ENCODE results near the gene FLNB. TPM values are rescaled to one million over a fixed set of nuclear protein-coding genes. Genes with fewer than 3 reads are reported as not detected.

FLNB gene
- total and polyA plus RNA-seq, 2 of the 13 experiments (the other 11 are each of a cell fraction or from before 2014, with no cell fraction given): 106 to 130 TPM

- no peaks in the 10 kb centered on the region for H3K36me3 ChIP-seq (replicated peaks in 1 of 2; ENCODE audit: control insufficient read depth in 1 of 2, insufficient read depth in 2 of 2, low read length in 2 of 2)
These were observed 183.8 kb downstream of the FLNB start for GRCh38 chr3:58192069-58192468.

More at GRCh38 chr3:58192069-58192468, 183.8 kb downstream of the FLNB start:
- H4K20me1 ChIP-seq (ENCODE audit: insufficient read depth, low read length): no peaks in the 10 kb centered on the region
- no peak for FAIRE-seq
- H3K4me1 ChIP-seq (ENCODE audit: insufficient read depth, low read length): peaks cover 88% of the 10 kb centered on the region
- ChIA-PET POLR2A (interaction anchor here (1.5 to 1.8 kb wide), 2 partner anchors 17 to 114 kb away, joined by 3 to 10 read pairs; partner anchors contain the start of genes HTD2 and RPP14), CTCF (ENCODE audit: low intra/inter-chr PET ratio, low total read pairs) (no interaction called here)
- H3K9ac ChIP-seq (ENCODE audit: insufficient read depth, low read depth, low read length): no peak overlapping the region
- no peak for TF ChIP-seq ZNF781 (CRISPR knock-in tag; IDR thresholded peaks at IDR 0.05; ENCODE audit: borderline replicate concordance, not compliant biosample characterization)
- no peak for TF ChIP-seq BCL3 (CRISPR knock-in tag; IDR thresholded peaks at IDR 0.05)
- no peak for TF ChIP-seq RERE (CRISPR knock-in tag; IDR thresholded peaks at IDR 0.05; ENCODE audit: low read depth)
- TF ChIP-seq ZNF687 (CRISPR knock-in tag; IDR thresholded peaks at IDR 0.05): peak; percentile 47
- WGBS (ENCODE audit: low lambda C conversion rate): 92% methylated on average over 3 of the region's 5 CpGs
- intact Hi-C loops (cut with micrococcal nuclease; ENCODE audit: unreplicated experiment): loop anchor here (2.0 kb wide), 1 partner anchor 115 kb away; the partner anchor contains the start of genes HTD2 and RPP14
- no peaks in the 10 kb centered on the region for H3K79me2 ChIP-seq (ENCODE audit: insufficient read depth, low read length)
- peak overlapping the region; percentile 84 for H3K27ac ChIP-seq (ENCODE audit: extremely low read length, insufficient read depth, low read length)
- no peak for ATAC-seq
- H3K4me2 ChIP-seq (ENCODE audit: low read depth, low read length): peak overlapping the region; percentile 25
- no peak overlapping the region for H2AFZ ChIP-seq (ENCODE audit: low read length)
- H3K9me3 ChIP-seq (ENCODE audit: low read length): no peaks in the 10 kb centered on the region
- in situ Hi-C loops (cut with HindIII; ENCODE audit: extremely low pct_ligation_motif_present, low pct_unique_long_range_greater_than_20kb): no loop called here
- no peaks in the 10 kb centered on the region for H3K27me3 ChIP-seq (ENCODE audit: control insufficient read depth in 1 of 2, insufficient read depth in 2 of 2, low read length in 2 of 2)
- H3K4me3 ChIP-seq (replicated peaks in 1 of 3; ENCODE audit: insufficient read depth in 1 of 3, low read depth in 2 of 3, low read length in 3 of 3): no peak overlapping the region
- no TSS peak for BruUV-seq (replicated peaks)
- DNase-seq (ENCODE audit: low spot score): no peak
